HCT116 (cell line): ENCODE data around the gene CISD3. TPM values are rescaled to one million over a fixed set of nuclear protein-coding genes. Genes with fewer than 3 reads are reported as not detected.
A peak's percentile ranks its signal among the peaks of the same experiment; 100 is the strongest.

Experiments
- ATAC-seq: fragments of 200-7000 bp; cut with Tn5 transposase; 2 replicates; pipeline ENCODE4 v1.9.1; 2020; ENCODE audit warnings: mild to moderate bottlenecking, moderate library complexity
- Bru-seq: library from RNA; stranded (reverse); fragments of 400-500 nt; gene quantifications from one replicate; lab custom pipeline; 2021; lab: Mats Ljungman, UMichigan
- BruChase-seq, 2 experiments: library from RNA; stranded (reverse); fragments of 400-500 nt; gene quantifications; one replicate each; lab custom pipeline; 2021; lab: Mats Ljungman, UMichigan
- BruUV-seq: library from RNA; stranded (reverse); fragments of 400-500 nt; replicated peaks from 2 replicates; lab custom pipeline; 2021; lab: Mats Ljungman, UMichigan
- CTCF ChIA-PET: fragments of 300-600 bp; sonication (Branson Sonifier 250); formaldehyde crosslinking; loops from one replicate; lab custom pipeline; 2021; ENCODE audit warnings: antibody characterized with exemption; lab: Charles Lee
- POLR2A ChIA-PET: fragments of 300-600, 350-600 bp; sonication (Branson Sonifier 250); formaldehyde crosslinking; loops from one replicate; lab custom pipeline; 2021; ENCODE audit warnings: antibody characterized with exemption; lab: Charles Lee
- RAD21 ChIA-PET, 2 experiments: fragments of 300-600 bp; sonication (Branson Sonifier 250); formaldehyde crosslinking; loops; one replicate each; lab custom pipeline; 2023; ENCODE audit warnings: low total read pairs in 2 of 2; ENCODE audit not compliant: uncharacterized antibody in 2 of 2, unreplicated experiment in 2 of 2, low non-redundant PET in 1 of 2; lab: Charles Lee
- DNase-seq: peaks from one replicate; pipeline ENCODE4 v3.0.0-alpha.2; 2010; ENCODE audit warnings: low read depth, low spot score
- H2AFZ ChIP-seq: fragments of 200-600 bp; shearing (Covaris generic), sonication (generic); 2 replicates; pipeline ENCODE4 v1.6.1; 2017; ENCODE audit warnings: low read depth, mixed run types, mixed read lengths, antibody characterized with exemption, low read length; ENCODE audit not compliant: poor library complexity, severe bottlenecking
- H3K27ac ChIP-seq: 2 replicates; pipeline ENCODE4 v1.5.1; 2012; ENCODE audit warnings: low read depth, low read length
- H3K27me3 ChIP-seq: fragments of 200-600 bp; sonication (generic); 2 replicates; pipeline ENCODE4 v1.6.1; 2016; ENCODE audit warnings: mixed run types, low read length, mixed read lengths; ENCODE audit not compliant: insufficient read depth
- H3K36me3 ChIP-seq, 2 experiments: fragments of 200-500 bp in 1 of 2; fragments of 200-600 bp in 1 of 2; sonication (Bioruptor generic) in 1 of 2; sonication (generic) in 1 of 2; 2 replicates each; pipeline versions ENCODE4 v1.5.1 to v1.6.1; 2014 to 2016; ENCODE audit warnings: low read length in 2 of 2, inconsistent platforms in 1 of 2, mixed read lengths in 1 of 2, mixed run types in 1 of 2; ENCODE audit not compliant: insufficient read depth in 2 of 2, control insufficient read depth in 1 of 2
- H3K4me1 ChIP-seq, 2 experiments: fragments of 200-600 bp in 1 of 2; sonication (generic) in 1 of 2; 2 replicates each; pipeline versions ENCODE4 v1.5.1 to v1.6.1; 2012 to 2017; ENCODE audit warnings: low read length in 2 of 2, inconsistent platforms in 1 of 2, mild to moderate bottlenecking in 1 of 2, mixed read lengths in 1 of 2, mixed run types in 1 of 2, moderate library complexity in 1 of 2; ENCODE audit not compliant: insufficient read depth in 2 of 2, control insufficient read depth in 1 of 2
- H3K4me2 ChIP-seq: fragments of 200-600 bp; sonication (generic); 2 replicates; pipeline ENCODE4 v1.6.1; 2017; ENCODE audit warnings: mixed run types, low read length, mixed read lengths
- H3K4me3 ChIP-seq, 2 experiments: fragments of 200-600 bp in 1 of 2; sonication (generic) in 1 of 2; replicated peaks in 1 of 2; 2 replicates each; pipeline ENCODE4 v1.5.1; 2011 to 2016; ENCODE audit warnings: low read length in 2 of 2, control low read depth in 1 of 2, low read depth in 1 of 2, mild to moderate bottlenecking in 1 of 2, mixed read lengths in 1 of 2, mixed run types in 1 of 2
- H3K79me2 ChIP-seq: fragments of 200-600 bp; sonication (generic); 2 replicates; pipeline ENCODE4 v1.6.1; 2017; ENCODE audit warnings: mild to moderate bottlenecking, mixed run types, low read length, moderate library complexity, mixed read lengths; ENCODE audit not compliant: insufficient read depth
- H3K9ac ChIP-seq: fragments of 200-600 bp; sonication (generic); 2 replicates; pipeline ENCODE4 v1.6.1; 2016; ENCODE audit warnings: low read length, mixed read lengths
- H3K9me2 ChIP-seq: fragments of 200-600 bp; sonication (generic), shearing (Covaris generic); 2 replicates; pipeline ENCODE4 v1.6.1; 2017; ENCODE audit warnings: mixed run types, mild to moderate bottlenecking, moderate library complexity; ENCODE audit not compliant: insufficient read depth
- H3K9me3 ChIP-seq, 2 experiments: fragments of 200-500 bp in 1 of 2; fragments of 200-600 bp in 1 of 2; sonication (Bioruptor generic) in 1 of 2; sonication (generic) in 1 of 2; 2 replicates each; pipeline ENCODE4 v1.6.1; 2014 to 2017; ENCODE audit warnings: low read length in 2 of 2, mixed read lengths in 2 of 2, inconsistent platforms in 1 of 2, low read depth in 1 of 2, mild to moderate bottlenecking in 1 of 2, mixed run types in 1 of 2, moderate library complexity in 1 of 2; ENCODE audit not compliant: control insufficient read depth in 1 of 2, insufficient read depth in 1 of 2
- H4K20me1 ChIP-seq: fragments of 200-600 bp; sonication (generic), shearing (Covaris generic); 2 replicates; pipeline ENCODE4 v1.6.1; 2017; ENCODE audit warnings: mixed run types, mild to moderate bottlenecking, moderate library complexity; ENCODE audit not compliant: insufficient read depth
- EZH2 ChIP-seq: fragments of 200-600 bp; sonication (generic); IDR thresholded peaks from 2 replicates; pipeline ENCODE4 v1.6.1; 2017; ENCODE audit warnings: antibody characterized with exemption, mixed run types
- EZH2phosphoT487 ChIP-seq: fragments of 200-600 bp; IDR thresholded peaks from 2 replicates; pipeline ENCODE4 v1.6.1; 2018; ENCODE audit warnings: antibody characterized with exemption, borderline replicate concordance
- JUND ChIP-seq: IDR thresholded peaks from 2 replicates; pipeline ENCODE4 v1.6.1; 2012
- POLR2A ChIP-seq: IDR thresholded peaks from 2 replicates; pipeline ENCODE4 v1.7.0; 2011; ENCODE audit warnings: borderline replicate concordance; ENCODE audit not compliant: insufficient read depth, insufficient read length; ENCODE audit errors: extremely low read depth
- POLR2AphosphoS5 ChIP-seq: IDR thresholded peaks from 2 replicates; pipeline ENCODE4 v1.6.1; 2011; ENCODE audit warnings: mild to moderate bottlenecking, low read depth, low read length, moderate library complexity
- RAD21 ChIP-seq: IDR thresholded peaks from 2 replicates; pipeline ENCODE4 v1.6.1; 2012; ENCODE audit warnings: low read depth, mild to moderate bottlenecking
- SIN3A ChIP-seq: IDR thresholded peaks from 2 replicates; pipeline ENCODE4 v1.6.1; 2012; ENCODE audit warnings: low read depth
- SRF ChIP-seq: IDR thresholded peaks from 2 replicates; pipeline ENCODE4 v1.6.1; 2012; ENCODE audit warnings: low read depth
- TCF7L2 ChIP-seq: IDR thresholded peaks from 2 replicates; pipeline ENCODE4 v1.7.0; 2011; ENCODE audit warnings: borderline replicate concordance, inconsistent platforms; ENCODE audit not compliant: insufficient read depth, insufficient read length; ENCODE audit errors: extremely low read depth
- YY1 ChIP-seq: IDR thresholded peaks from 2 replicates; pipeline ENCODE4 v1.6.1; 2011; ENCODE audit warnings: low read length, low read depth, moderate library complexity, mild to moderate bottlenecking; ENCODE audit not compliant: insufficient replicate concordance; ENCODE audit errors: extremely low read depth
- ZNF274 ChIP-seq: fragments of 200-500 bp; sonication (Bioruptor generic); IDR thresholded peaks from 2 replicates; pipeline ENCODE4 v1.6.1; 2014; ENCODE audit warnings: mild to moderate bottlenecking, low read depth, low read length, inconsistent platforms
- intact Hi-C: fragments of 100-400 bp; cut with micrococcal nuclease; formaldehyde crosslinking; loops from 2 replicates; pipeline ENCODE4 v1.10.0; 2022
- long read RNA-seq: library from polyadenylated mRNA; unstranded; transcript quantifications from one replicate; pipeline ENCODE4 v2.0.0, GENCODE V29; 2021; ENCODE audit not compliant: unreplicated experiment
- polyA plus RNA-seq: library from polyadenylated mRNA; unstranded; fragments of >200 nt; gene quantifications from 2 replicates; pipeline ENCODE4 v1.2.1, GENCODE V29; 2012; ENCODE audit warnings: missing spikeins
- total RNA-seq: library from RNA; stranded (reverse); gene quantifications from one replicate; pipeline ENCODE4 v1.2.1, GENCODE V29; 2021; ENCODE audit not compliant: unreplicated experiment
- TF ChIP-seq, protein P1 (sequence below): IDR thresholded peaks from 2 replicates; pipeline ENCODE4 v1.6.1; 2012; ENCODE audit warnings: low read depth
- TF ChIP-seq, protein P2 (sequence below): IDR thresholded peaks from 2 replicates; pipeline ENCODE4 v1.6.1; 2012
- TF ChIP-seq, protein P3 (sequence below), 3 experiments: fragments of 200-600 bp in 1 of 3; sonication (generic) in 1 of 3; IDR thresholded peaks in 2 of 3; conservative IDR thresholded peaks in 1 of 3; 2 replicates each; pipeline ENCODE4 v1.5.1; 2012 to 2017; ENCODE audit warnings: low read depth in 2 of 3, low read length in 2 of 3, antibody characterized with exemption in 1 of 3, borderline replicate concordance in 1 of 3, control low read depth in 1 of 3, mild to moderate bottlenecking in 1 of 3, mixed read lengths in 1 of 3, mixed run types in 1 of 3, moderate library complexity in 1 of 3; ENCODE audit not compliant: insufficient read depth in 1 of 3
- TF ChIP-seq, protein P4 (sequence below): IDR thresholded peaks from 2 replicates; pipeline ENCODE4 v1.6.1; 2011; ENCODE audit warnings: mild to moderate bottlenecking, low read length, moderate library complexity; ENCODE audit not compliant: insufficient replicate concordance; ENCODE audit errors: extremely low read depth

Gene CISD3, protein sequence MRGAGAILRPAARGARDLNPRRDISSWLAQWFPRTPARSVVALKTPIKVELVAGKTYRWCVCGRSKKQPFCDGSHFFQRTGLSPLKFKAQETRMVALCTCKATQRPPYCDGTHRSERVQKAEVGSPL
- total RNA-seq (50.2 TPM), Bru-seq, nascent RNA (percentile 66 among the genes with signal in this experiment), BruChase-seq, experiment 1, labeled RNA remaining after a 6-hour chase (percentile 67 among the genes with signal in this experiment), BruChase-seq, experiment 2, labeled RNA remaining after a 2-hour chase (percentile 66 among the genes with signal in this experiment)
- polyA plus RNA-seq, result 24.8 and 31.7 TPM in 2 replicates
- long read RNA-seq, transcript CISD3-204 (4 exons, 2,074 nt), result major isoform, 41 of 67 reads
- long read RNA-seq, transcript CISD3-206 (3 exons, 2,326 nt), result minor isoform, 20 of 67 reads
- long read RNA-seq, partial matches to known transcripts, result 0 of 67 reads
- long read RNA-seq, other reads (novel, unspliced or antisense), result 6 of 67 reads

DNA sequence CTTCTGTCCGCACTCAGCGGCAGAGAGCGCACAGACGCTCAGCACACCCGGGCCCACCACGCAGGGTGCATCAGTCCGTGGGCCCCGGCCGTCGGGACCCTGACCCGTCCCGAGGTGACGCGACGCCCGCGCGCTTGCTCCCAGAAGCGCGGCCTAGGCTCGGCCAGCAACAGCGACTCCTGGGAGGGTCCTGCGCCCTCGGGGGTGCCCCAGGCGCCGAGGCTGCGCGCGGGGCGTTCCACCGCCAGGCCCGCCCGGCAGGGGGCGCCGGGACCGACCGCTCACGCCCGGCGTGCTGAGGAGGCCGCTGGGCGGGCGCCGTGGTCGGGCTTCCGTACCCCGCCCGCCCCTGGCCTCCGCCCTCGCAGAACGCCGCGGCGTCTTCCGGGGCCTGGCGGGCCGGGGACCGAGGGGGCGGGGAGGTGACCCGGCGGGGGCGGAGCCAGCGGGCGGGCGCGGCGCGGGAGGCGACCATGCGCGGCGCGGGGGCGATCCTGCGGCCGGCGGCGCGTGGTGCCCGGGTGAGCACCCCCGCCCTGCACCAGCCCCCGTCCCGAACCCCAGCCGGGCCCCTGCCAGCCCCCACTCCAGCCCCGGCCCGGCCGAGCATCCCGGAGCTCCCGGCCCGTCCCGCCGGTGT lies at the start of gene CISD3:
Gene CISD3, plus strand, starts transcription at position 456 of the 640 bp plus-strand sequence. Its CDS starts 18 bp downstream, at position 474.
- H3K79me2 ChIP-seq, result peaks cover 37% of the 10 kb centered on the region
- BruUV-seq, result no TSS peak
- no peak within 1 kb of the TSS for H2AFZ ChIP-seq
- ChIA-PET POLR2A (no interaction called here), CTCF (interaction anchor here (1.5 kb wide), 1 partner anchor 11 kb away, joined by 4 read pairs; no protein-coding TSS in a partner anchor), RAD21 (no interaction called here)
- H3K9me3 ChIP-seq, result no peaks in the 10 kb centered on the region
- intact Hi-C loops, result loop anchor here (10.0 kb wide), 1 partner anchor 425 kb away; the partner anchor contains the start of gene PLXDC1
- peak within 1 kb of the TSS; percentile 91 to 95 for H3K4me3 ChIP-seq
- H3K4me2 ChIP-seq, result peak within 1 kb of the TSS; percentile 90
- no peaks in the 10 kb centered on the region for H4K20me1 ChIP-seq
- H3K36me3 ChIP-seq, result peaks cover 5 to 23% of the 10 kb centered on the region in 2 experiments
- no peaks in the 10 kb centered on the region for H3K27me3 ChIP-seq
- DNase-seq (peak; percentile 60), ATAC-seq (peak; percentile 90)
- peak within 1 kb of the TSS; percentile 88 for H3K9ac ChIP-seq
- no peaks in the 10 kb centered on the region for H3K9me2 ChIP-seq
- peak within 1 kb of the TSS; percentile 96 for H3K27ac ChIP-seq
- peaks cover 11 to 32% of the 10 kb centered on the region in 2 experiments; a peak in 3 of 4 replicates for H3K4me1 ChIP-seq
- TF ChIP-seq SRF, result no peak
- no peak for TF ChIP-seq RAD21
- no peak for TF ChIP-seq EZH2
- peak; percentile 23 for TF ChIP-seq POLR2A
- no peak for TF ChIP-seq ZNF274
- TF ChIP-seq EZH2phosphoT487, result no peak
- peak; percentile 26 for TF ChIP-seq TCF7L2
- TF ChIP-seq YY1, result no peak
- TF ChIP-seq, protein P1, sequence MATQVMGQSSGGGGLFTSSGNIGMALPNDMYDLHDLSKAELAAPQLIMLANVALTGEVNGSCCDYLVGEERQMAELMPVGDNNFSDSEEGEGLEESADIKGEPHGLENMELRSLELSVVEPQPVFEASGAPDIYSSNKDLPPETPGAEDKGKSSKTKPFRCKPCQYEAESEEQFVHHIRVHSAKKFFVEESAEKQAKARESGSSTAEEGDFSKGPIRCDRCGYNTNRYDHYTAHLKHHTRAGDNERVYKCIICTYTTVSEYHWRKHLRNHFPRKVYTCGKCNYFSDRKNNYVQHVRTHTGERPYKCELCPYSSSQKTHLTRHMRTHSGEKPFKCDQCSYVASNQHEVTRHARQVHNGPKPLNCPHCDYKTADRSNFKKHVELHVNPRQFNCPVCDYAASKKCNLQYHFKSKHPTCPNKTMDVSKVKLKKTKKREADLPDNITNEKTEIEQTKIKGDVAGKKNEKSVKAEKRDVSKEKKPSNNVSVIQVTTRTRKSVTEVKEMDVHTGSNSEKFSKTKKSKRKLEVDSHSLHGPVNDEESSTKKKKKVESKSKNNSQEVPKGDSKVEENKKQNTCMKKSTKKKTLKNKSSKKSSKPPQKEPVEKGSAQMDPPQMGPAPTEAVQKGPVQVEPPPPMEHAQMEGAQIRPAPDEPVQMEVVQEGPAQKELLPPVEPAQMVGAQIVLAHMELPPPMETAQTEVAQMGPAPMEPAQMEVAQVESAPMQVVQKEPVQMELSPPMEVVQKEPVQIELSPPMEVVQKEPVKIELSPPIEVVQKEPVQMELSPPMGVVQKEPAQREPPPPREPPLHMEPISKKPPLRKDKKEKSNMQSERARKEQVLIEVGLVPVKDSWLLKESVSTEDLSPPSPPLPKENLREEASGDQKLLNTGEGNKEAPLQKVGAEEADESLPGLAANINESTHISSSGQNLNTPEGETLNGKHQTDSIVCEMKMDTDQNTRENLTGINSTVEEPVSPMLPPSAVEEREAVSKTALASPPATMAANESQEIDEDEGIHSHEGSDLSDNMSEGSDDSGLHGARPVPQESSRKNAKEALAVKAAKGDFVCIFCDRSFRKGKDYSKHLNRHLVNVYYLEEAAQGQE, result no peak
- TF ChIP-seq JUND, result no peak
- TF ChIP-seq, protein P2, sequence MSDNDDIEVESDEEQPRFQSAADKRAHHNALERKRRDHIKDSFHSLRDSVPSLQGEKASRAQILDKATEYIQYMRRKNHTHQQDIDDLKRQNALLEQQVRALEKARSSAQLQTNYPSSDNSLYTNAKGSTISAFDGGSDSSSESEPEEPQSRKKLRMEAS, result peak; percentile 37; the same call in 1 of the 2 replicates
- peak; percentile 72 for TF ChIP-seq POLR2AphosphoS5
- TF ChIP-seq, protein P3, sequence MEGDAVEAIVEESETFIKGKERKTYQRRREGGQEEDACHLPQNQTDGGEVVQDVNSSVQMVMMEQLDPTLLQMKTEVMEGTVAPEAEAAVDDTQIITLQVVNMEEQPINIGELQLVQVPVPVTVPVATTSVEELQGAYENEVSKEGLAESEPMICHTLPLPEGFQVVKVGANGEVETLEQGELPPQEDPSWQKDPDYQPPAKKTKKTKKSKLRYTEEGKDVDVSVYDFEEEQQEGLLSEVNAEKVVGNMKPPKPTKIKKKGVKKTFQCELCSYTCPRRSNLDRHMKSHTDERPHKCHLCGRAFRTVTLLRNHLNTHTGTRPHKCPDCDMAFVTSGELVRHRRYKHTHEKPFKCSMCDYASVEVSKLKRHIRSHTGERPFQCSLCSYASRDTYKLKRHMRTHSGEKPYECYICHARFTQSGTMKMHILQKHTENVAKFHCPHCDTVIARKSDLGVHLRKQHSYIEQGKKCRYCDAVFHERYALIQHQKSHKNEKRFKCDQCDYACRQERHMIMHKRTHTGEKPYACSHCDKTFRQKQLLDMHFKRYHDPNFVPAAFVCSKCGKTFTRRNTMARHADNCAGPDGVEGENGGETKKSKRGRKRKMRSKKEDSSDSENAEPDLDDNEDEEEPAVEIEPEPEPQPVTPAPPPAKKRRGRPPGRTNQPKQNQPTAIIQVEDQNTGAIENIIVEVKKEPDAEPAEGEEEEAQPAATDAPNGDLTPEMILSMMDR (IDR thresholded peaks at IDR 0.05 in 2 of 3, conservative IDR thresholded peaks at IDR 0.05 in 1 of 3; ENCODE audit: borderline replicate concordance in 1 of 3, insufficient read depth in 1 of 3, low read depth in 2 of 3, low read length in 2 of 3), result peak; percentile 22 to 45 (median 44); a peak in 4 of 6 replicates
- no peak for TF ChIP-seq SIN3A
- TF ChIP-seq, protein P4, sequence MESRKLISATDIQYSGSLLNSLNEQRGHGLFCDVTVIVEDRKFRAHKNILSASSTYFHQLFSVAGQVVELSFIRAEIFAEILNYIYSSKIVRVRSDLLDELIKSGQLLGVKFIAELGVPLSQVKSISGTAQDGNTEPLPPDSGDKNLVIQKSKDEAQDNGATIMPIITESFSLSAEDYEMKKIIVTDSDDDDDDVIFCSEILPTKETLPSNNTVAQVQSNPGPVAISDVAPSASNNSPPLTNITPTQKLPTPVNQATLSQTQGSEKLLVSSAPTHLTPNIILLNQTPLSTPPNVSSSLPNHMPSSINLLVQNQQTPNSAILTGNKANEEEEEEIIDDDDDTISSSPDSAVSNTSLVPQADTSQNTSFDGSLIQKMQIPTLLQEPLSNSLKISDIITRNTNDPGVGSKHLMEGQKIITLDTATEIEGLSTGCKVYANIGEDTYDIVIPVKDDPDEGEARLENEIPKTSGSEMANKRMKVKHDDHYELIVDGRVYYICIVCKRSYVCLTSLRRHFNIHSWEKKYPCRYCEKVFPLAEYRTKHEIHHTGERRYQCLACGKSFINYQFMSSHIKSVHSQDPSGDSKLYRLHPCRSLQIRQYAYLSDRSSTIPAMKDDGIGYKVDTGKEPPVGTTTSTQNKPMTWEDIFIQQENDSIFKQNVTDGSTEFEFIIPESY, result peak; percentile 42
